ENCODE data around the gene EN2. TPM values are rescaled to one million over a fixed set of nuclear protein-coding genes. Genes with fewer than 3 reads are reported as not detected.

The EN2 gene
- total and polyA plus RNA-seq, 10 of the 15 experiments (the other 5 are each of a cell fraction or from before 2014, with no cell fraction given): not detected

DNA sequence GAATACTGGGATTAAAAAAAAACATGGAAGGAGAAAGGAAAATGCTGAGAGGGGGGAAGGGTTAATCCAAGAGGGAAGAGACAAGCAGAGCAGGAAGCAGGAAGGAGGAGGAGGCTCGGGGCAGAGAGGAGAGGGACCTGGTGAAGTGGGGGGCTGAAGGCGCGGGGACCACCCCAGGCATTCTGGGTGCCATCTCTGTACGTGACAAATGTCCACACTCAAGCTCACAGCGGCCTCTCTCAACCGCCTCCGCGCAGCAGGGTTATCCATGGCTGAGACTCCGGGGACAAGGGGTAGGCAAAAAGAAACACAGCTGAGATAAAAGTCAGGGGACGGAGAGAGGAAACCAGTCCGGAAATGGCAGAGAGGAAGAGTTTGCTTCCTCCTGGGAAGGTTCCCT is 33.9 kb downstream of the EN2 start (continued):
- TF ChIP-seq, protein P1, sequence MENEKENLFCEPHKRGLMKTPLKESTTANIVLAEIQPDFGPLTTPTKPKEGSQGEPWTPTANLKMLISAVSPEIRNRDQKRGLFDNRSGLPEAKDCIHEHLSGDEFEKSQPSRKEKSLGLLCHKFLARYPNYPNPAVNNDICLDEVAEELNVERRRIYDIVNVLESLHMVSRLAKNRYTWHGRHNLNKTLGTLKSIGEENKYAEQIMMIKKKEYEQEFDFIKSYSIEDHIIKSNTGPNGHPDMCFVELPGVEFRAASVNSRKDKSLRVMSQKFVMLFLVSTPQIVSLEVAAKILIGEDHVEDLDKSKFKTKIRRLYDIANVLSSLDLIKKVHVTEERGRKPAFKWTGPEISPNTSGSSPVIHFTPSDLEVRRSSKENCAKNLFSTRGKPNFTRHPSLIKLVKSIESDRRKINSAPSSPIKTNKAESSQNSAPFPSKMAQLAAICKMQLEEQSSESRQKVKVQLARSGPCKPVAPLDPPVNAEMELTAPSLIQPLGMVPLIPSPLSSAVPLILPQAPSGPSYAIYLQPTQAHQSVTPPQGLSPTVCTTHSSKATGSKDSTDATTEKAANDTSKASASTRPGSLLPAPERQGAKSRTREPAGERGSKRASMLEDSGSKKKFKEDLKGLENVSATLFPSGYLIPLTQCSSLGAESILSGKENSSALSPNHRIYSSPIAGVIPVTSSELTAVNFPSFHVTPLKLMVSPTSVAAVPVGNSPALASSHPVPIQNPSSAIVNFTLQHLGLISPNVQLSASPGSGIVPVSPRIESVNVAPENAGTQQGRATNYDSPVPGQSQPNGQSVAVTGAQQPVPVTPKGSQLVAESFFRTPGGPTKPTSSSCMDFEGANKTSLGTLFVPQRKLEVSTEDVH (IDR thresholded peaks at IDR 0.05; ENCODE audit: low read depth, partially characterized antibody): no peak

DNA sequence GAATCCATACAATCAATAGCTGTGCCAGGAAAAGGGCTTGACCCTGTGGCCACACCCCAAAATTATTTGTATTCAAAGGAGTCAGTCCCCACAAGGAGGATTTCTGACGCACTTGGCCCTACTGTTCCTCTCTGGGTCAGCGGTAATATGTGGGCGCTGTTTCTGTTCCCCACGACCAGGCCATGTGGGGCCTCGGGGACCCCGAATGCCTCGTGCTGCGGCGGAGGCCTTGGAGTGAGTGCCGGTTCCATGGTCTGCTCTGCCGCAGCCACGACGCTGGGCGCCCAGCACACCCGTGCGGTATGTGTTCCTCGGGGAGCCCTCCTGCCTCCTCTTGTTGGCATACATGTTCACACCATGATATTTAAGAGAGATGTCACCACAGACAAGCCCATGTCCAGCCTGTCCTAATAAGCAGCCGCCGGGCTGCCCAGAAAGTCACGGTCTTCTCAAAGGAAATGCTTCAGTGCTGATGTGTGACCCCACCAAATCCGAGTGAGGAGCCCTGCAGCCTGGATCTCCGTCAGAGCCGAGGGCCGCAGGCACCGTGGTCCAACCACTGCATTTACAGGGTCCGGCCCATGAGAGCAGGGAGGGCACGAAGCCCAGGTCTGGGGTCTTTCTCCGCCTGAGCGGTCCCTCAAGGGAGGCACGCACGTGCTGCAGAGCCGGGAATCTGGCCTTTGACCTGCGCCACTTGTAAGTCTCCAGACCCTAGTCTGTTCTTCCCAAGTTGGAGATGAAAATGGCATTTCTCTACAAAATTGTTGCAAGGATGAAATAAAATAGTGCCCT is 36.0 kb downstream of the EN2 start:
- Histone ChIP-seq H3K27ac (ENCODE audit: control insufficient read depth, insufficient read depth) (no peak overlapping the region), H4K20me1 (ENCODE audit: control insufficient read depth, insufficient read depth) (no peaks in the 10 kb centered on the region), H3K9ac (ENCODE audit: control insufficient read depth, insufficient read depth, low read length) (no peak overlapping the region), H3K9me3 (replicated peaks; ENCODE audit: control insufficient read depth, insufficient read depth, low read length) (no peaks in the 10 kb centered on the region; the same call in 2 of the 3 replicates), H3K4me3 (no peak overlapping the region), H3K36me3 (ENCODE audit: control insufficient read depth in 2 of 2, insufficient read depth in 2 of 2, low read length in 1 of 2) (no peaks in the 10 kb centered on the region), H3K4me2 (ENCODE audit: control insufficient read depth, insufficient read depth) (no peak overlapping the region), H3K79me2 (ENCODE audit: control insufficient read depth, insufficient read depth, low read length) (no peaks in the 10 kb centered on the region), H3K27me3 (replicated peaks in 1 of 2; ENCODE audit: control insufficient read depth in 2 of 2, insufficient read depth in 2 of 2, low read length in 1 of 2) (no peaks in the 10 kb centered on the region), H3K4me1 (ENCODE audit: control insufficient read depth, insufficient read depth, low read length) (peaks cover 12% of the 10 kb centered on the region), H2AFZ (ENCODE audit: control insufficient read depth, low read depth, low read length) (no peak overlapping the region)
- ChIA-PET SMC1A (ENCODE audit: uncharacterized antibody, unreplicated experiment) (no interaction called here), POLR2A (no interaction called here), CTCF (no interaction called here), RAD21 (ENCODE audit: unreplicated experiment) (no interaction called here)
- ATAC-seq: no peak
- no peak for DNase-seq (ENCODE audit: low read depth, low spot score)
- TF ChIP-seq ZNF207 (IDR thresholded peaks at IDR 0.05; ENCODE audit: borderline replicate concordance) (no peak), MYB (IDR thresholded peaks at IDR 0.05; ENCODE audit: borderline replicate concordance, low read depth, low read length) (no peak), SIN3A (IDR thresholded peaks at IDR 0.05; ENCODE audit: low read depth, low read length) (no peak)
- no TSS peak for BruUV-seq (replicated peaks)
- intact Hi-C loops (cut with micrococcal nuclease; ENCODE audit: unreplicated experiment): no loop called here
- no peak for FAIRE-seq
- 80% methylated on average over 33 of the region's 33 CpGs for WGBS (ENCODE audit: insufficient coverage, insufficient replicate concordance, low lambda C conversion rate, missing lambda C conversion rate)
- in situ Hi-C loops (cut with MboI): no loop called here
